Stimulated activated CD8-positive, alpha-beta memory T cell treated with anti-CD3 and anti-CD28 coated beads, Interleukin-4, amount 100 ng/mL, for 1 hour (primary cell): ENCODE measurements around the gene PTPRN2.
A peak's percentile ranks its signal among the peaks of the same experiment; 100 is the strongest.
"Not testable (repeated sequence)": the region's sequence is repeated elsewhere in the genome, so short reads cannot be mapped to it uniquely, and the experiment has no call there.

Experiments
- DNase-seq, 2 donors: peaks; one replicate each; pipeline ENCODE4 v3.0.0-alpha.2; 2020; ENCODE audit warnings: low read depth in 2 of 2, low spot score in 1 of 2

Gene PTPRN2

DNA sequence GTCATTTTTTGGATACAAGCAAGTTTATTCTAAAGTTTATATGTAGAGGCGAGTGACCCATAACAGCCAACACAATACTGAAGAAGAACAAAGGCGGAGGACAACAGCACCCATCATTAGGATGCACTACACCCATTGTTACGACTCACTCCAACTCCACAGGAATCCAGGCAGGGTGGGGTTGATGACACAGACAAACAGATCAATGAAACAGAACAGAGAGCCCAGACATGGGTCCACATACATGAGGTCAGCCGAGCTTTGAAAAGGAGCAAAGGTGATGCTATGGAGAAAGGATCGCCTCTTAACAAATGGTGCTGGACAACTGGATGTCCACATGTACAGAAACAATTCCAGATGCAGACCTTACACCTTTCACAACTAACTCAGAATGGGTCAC lies 426.4 kb downstream of the PTPRN2 start:
- no peak for DNase-seq

DNA sequence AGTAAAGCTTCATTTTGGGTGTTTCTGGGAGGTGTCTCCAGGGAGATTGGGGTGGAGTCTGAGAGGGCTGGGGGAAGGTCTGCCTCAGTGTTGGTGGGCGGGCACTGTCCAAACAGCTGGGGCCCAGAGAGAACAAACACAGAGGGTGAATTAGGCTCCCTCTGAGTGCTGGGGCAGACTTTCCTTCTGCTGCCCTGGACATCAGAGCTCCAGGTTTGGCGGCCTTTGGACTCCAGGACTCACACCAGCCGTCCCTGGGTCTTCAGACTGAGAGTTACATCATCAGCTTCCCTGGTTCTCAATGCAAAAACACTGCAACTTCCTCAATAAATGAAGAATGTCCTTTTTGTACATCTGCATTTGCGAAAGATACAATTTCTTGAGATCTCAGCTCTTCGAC lies 427.4 kb downstream of the PTPRN2 start:
- no peak for DNase-seq

DNA sequence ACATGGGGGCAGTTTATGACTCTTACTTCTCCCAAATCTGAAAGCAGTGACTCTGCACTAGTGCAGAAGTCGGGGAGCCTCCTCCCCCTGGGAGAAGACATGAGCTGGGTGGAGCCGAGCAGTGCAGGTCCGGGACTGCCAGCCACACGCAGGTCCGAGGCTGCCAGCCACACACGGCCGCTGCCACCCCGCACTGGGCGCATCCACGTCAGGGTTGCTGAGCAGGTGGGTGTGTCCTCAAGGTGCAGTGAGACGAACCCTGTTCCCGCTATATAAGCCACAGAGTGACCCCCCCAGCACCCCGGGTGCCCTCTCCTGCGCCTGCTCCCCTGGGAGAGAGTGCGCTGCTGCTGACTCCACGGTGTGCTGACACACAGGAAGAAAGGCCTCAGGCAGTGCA lies 430.2 kb downstream of the PTPRN2 start:
- DNase-seq: no peak

- peak in 1 of 2 donors; percentile 3 for DNase-seq
These were observed 436.4 kb downstream of the PTPRN2 start for GRCh38 chr7:158151273-158151672.

DNA sequence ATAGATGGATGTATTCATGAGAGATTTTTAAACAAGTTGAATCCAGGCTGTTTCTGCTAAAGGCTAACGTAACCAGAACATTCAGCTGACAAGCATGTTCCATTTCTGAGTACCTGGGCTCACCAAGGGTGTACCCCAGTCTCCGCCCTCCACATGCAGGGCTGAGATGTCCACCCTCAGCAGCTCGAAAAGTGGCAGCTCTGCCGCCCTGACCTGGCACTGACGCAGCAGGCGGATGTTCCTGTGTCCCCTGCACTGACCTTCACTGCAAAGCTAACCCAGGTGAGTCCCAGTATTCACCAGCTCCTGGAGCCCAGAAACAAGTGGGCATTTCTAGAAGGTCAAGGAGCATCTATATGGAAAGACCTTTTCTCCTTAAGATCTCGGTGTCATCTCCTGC lies 437.4 kb downstream of the PTPRN2 start:
- no peak for DNase-seq

GRCh38 chr7:158147431-158147830 lies 440.2 kb downstream of the PTPRN2 start:
- DNase-seq: not testable (repeated sequence)

GRCh38 chr7:158145370-158145769 lies 442.3 kb downstream of the PTPRN2 start:
- DNase-seq: no peak

- no peak for DNase-seq
These were observed 444.2 kb downstream of the PTPRN2 start for GRCh38 chr7:158143196-158144120.

DNA sequence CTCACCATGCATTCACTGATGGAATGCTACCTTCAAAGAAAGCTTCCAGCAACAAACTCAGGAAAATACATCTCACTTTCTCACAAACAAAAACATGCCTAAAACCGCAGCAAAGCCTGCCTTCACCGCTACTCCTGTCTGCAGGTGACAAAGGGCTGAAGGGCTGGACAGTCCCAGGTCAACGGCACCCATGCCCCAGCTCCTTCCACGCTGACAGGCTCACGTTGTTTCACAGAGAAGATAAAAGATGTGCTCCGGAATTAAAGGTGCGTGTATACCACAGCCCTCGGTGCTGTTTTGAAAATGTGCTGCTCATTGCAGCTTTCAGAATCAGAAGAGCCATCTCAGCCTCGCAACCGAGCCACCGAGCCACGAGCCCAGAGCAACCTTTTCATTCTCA lies 445.0 kb downstream of the PTPRN2 start:
- no peak for DNase-seq

DNA sequence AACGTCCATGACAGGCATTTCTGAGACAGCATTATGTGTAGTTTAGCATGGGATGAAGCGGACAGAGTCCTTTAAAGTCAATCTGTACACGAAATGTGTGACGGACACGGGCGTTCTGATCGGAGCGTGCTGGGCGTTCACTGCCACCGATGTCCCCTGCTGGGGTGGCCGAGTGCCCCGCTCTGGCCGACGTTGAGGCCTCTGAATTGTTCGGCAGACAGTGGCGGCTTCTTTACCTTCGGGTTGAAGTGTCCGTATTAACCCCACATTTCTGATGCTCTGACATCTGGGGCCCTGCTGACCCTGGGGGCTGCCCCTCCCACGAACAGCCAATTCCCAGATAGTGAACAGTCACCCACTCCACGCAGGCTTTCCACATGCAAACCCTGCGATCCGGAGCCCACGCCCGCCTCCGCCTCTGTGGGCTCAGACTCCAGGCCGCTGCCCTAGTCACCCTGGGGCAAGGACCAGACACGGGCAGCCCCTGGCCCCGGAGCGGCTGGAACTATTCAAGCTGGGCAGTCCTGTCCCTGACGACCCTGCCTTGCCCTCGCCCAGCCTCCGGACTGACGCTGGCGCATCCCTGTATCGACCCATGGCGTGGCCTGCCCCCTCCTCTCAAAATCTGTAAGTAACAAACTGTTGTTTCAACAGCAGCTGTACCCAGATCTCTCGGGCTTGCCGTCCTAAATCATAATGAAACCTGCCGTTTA lies 445.7 kb downstream of the PTPRN2 start:
- DNase-seq: no peak

- DNase-seq: no peak
These were observed 446.4 kb downstream of the PTPRN2 start for GRCh38 chr7:158141221-158141582.

- no peak for DNase-seq
These were observed 446.9 kb downstream of the PTPRN2 start for GRCh38 chr7:158140538-158141220.

DNA sequence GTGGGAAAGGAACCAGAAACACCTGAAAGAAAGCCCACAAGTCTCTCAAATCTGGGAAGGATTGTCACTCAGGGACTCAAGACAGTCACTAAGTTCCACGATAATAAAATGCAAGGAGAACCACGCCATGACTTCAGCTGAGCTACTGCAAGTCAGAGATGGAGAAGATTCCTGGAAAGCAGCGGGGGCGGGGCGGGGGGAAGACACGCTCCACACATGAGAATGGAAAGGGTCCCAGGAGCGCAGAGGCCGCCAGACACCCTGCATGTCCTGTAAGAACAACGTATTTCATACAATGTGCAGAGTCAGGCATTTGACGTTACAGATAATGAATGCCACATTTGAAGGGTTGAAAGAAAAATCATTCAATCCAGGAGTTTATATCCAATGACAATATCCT lies 448.1 kb downstream of the PTPRN2 start:
- DNase-seq: no peak

DNA sequence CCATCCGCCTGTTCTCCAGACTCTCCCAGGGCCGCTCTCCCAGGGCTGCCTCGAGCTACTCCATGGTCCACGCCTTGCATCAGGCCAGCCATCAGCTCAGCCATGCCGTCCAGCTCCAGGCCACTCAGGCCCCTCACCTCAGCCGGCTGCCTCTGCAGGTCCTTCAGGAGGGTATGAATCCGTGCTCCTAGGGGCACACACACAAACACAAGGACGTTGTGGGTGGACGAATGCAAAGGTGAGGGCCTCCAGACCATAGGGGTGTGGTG lies 449.4 kb downstream of the PTPRN2 start:
- DNase-seq: no peak

- DNase-seq: no peak
These were observed 449.9 kb downstream of the PTPRN2 start for GRCh38 chr7:158137516-158138328.

DNA sequence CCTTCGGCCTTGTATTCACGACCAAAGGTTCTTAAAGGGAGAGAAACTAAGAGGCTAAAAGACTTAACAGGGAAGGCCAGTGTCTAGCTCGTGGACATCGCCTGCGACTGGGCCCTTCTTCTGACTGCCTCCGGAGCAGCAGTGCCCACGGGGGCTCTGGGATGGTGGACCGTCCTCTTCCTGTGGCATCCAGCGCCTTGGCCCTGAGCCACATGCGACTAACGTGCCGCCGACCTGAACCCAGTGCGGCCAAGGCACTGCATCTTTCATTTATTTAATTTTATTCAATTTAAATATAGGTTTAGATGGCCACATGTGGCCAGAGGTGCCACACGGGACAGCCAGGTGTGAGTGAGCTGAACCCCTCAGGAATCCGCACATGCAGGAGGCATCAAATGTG lies 451.7 kb downstream of the PTPRN2 start:
- DNase-seq: no peak

- no peak for DNase-seq
These were observed 452.8 kb downstream of the PTPRN2 start for GRCh38 chr7:158134824-158135223.

DNA sequence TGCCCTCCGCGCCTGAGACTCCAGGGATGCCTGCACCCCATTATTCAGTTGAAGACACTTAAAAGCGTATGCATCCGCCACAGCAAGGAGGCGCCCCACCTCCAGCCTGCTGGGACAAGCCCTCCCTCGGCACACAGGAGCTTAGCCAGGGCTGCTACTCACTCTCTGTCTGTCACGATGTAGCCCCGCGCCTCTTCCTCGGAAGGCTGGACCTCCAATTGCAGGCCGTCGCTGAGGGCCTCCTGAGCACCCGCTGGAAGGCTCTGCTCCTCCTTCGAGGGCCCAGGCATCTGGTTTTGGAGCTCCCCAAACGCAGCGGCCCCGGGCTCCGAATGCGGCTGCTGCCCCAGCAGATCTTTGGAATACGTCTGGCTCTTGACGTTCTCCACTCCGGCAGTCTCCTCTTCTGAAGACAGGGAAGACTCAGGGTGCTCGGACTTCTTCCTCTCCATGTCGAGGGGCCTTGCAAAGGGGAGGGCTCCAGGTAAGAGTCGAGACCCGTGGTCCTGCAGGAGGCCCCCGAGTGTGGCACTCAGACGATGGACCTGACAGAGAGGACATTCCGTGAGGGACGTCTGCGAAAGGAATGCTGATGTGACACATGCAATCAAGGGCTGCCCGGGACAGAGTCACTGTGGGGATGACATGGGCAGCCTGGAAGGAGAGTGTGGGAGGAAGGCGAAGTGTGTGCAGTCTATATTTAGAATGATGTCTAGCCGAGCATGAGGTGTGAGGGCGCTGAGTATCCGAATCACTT lies 453.9 kb downstream of the PTPRN2 start:
- DNase-seq: no peak

DNA sequence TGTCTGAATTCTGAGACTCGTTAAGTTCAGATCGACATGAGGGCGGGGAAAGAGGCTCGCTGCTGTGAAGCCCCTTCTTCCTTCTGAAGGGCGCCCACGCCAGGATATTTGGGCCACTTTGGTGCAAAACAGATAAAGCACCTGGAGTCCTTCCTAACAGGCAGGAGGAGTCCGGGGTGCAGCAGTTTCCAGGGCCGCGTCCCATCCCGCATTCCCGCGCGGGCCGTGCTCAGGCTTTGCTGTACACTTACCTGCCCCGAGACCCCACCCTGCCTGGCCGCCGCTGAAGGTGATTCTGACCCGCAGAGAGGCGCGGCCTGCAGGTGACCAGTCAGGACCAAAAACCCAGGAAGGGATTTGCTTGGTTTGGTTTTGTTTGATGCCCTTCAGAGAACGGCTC lies 454.6 kb downstream of the PTPRN2 start:
- no peak for DNase-seq

GRCh38 chr7:158130023-158130409 lies 457.6 kb downstream of the PTPRN2 start:
- DNase-seq: no peak
